Stomach (tissue), 4 donors: ENCODE results near the gene NR2F1-AS1.

Source experiments
- CTCF ChIP-seq, 7 experiments: fragments of 450-650 bp in 4 of 7; fragments of 200-600 bp in 3 of 7; sonication (generic) in 3 of 7; IDR thresholded peaks; one replicate each; pipeline ENCODE4 v1.5.1; 2016 to 2019; ENCODE audit warnings: antibody characterized with exemption in 7 of 7, control low read depth in 2 of 7, mild to moderate bottlenecking in 1 of 7
- POLR2A ChIP-seq, 4 donors: fragments of 450-650 bp; IDR thresholded peaks; one replicate each; pipeline ENCODE4 v1.6.1; 2016; ENCODE audit warnings: antibody characterized with exemption in 4 of 4, control low read depth in 2 of 4, mild to moderate bottlenecking in 1 of 4, moderate library complexity in 1 of 4

GRCh38 chr5:93608855-93609254 lies 27.8 kb upstream of the NR2F1-AS1 start:
- TF ChIP-seq POLR2A (IDR thresholded peaks at IDR 0.05) (no peak), CTCF (IDR thresholded peaks at IDR 0.05) (no peak)
